Progenitor cell of endocrine pancreas (in vitro differentiated cells): Measurements from ENCODE around the gene TRIM24. TPM values are rescaled to one million over a fixed set of nuclear protein-coding genes. Genes with fewer than 3 reads are reported as not detected.
A peak's percentile ranks its signal among the peaks of the same experiment; 100 is the strongest.

Experiments
- DNase-seq: peaks from one replicate; pipeline ENCODE4 v3.0.0; 2021; ENCODE audit warnings: low spot score; ENCODE audit not compliant: unreplicated experiment
- H3K27ac Mint-ChIP-seq: 2 replicates; pipeline ENCODE4 v1.8.0; 2021; ENCODE audit warnings: mild to moderate bottlenecking, moderate library complexity, mixed read lengths
- H3K27me3 Mint-ChIP-seq: 2 replicates; pipeline ENCODE4 v1.8.0; 2021; ENCODE audit warnings: mixed read lengths
- H3K36me3 Mint-ChIP-seq: 2 replicates; pipeline ENCODE4 v1.8.0; 2022; ENCODE audit warnings: mixed read lengths; ENCODE audit not compliant: insufficient read depth
- H3K4me1 Mint-ChIP-seq: 2 replicates; pipeline ENCODE4 v1.8.0; 2021; ENCODE audit warnings: low read depth, mixed read lengths
- H3K4me3 Mint-ChIP-seq: 2 replicates; pipeline ENCODE4 v1.8.0; 2021; ENCODE audit warnings: low read depth, mild to moderate bottlenecking, moderate library complexity, mixed read lengths
- H3K9me3 Mint-ChIP-seq: 2 replicates; pipeline ENCODE4 v1.8.0; 2021; ENCODE audit warnings: low read depth, mixed read lengths
- total RNA-seq: library from RNA; stranded (reverse); gene quantifications from 2 replicates; pipeline ENCODE4 v1.2.1, GENCODE V29; 2021
- TF ChIP-seq, protein P1 (sequence below): fragments of 200-600 bp; sonication (generic); IDR thresholded peaks from one replicate; pipeline ENCODE4 v1.5.0; 2021; ENCODE audit warnings: antibody characterized with exemption, mild to moderate bottlenecking; ENCODE audit not compliant: unreplicated experiment

Gene TRIM24
- total RNA-seq, 1 donor from 2014 or later: 114 TPM

- TF ChIP-seq, protein P1, sequence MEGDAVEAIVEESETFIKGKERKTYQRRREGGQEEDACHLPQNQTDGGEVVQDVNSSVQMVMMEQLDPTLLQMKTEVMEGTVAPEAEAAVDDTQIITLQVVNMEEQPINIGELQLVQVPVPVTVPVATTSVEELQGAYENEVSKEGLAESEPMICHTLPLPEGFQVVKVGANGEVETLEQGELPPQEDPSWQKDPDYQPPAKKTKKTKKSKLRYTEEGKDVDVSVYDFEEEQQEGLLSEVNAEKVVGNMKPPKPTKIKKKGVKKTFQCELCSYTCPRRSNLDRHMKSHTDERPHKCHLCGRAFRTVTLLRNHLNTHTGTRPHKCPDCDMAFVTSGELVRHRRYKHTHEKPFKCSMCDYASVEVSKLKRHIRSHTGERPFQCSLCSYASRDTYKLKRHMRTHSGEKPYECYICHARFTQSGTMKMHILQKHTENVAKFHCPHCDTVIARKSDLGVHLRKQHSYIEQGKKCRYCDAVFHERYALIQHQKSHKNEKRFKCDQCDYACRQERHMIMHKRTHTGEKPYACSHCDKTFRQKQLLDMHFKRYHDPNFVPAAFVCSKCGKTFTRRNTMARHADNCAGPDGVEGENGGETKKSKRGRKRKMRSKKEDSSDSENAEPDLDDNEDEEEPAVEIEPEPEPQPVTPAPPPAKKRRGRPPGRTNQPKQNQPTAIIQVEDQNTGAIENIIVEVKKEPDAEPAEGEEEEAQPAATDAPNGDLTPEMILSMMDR: no peak
- Mint-ChIP-seq H3K4me3 (no peak overlapping the region), H3K9me3 (peaks cover 30% of the 10 kb centered on the region), H3K36me3 (peaks cover 76% of the 10 kb centered on the region), H3K4me1 (no peaks in the 10 kb centered on the region), H3K27ac (no peak overlapping the region), H3K27me3 (no peaks in the 10 kb centered on the region)
- DNase-seq: no peak
Observed at GRCh38 chr7:138546064-138546619, 86.1 kb downstream of the TRIM24 start.

GRCh38 chr7:138546829-138547228 is 86.8 kb downstream of the TRIM24 start:
- TF ChIP-seq, protein P1: no peak
- H3K4me1 Mint-ChIP-seq: no peaks in the 10 kb centered on the region
- no peaks in the 10 kb centered on the region for H3K27me3 Mint-ChIP-seq
- no peak for DNase-seq
- H3K36me3 Mint-ChIP-seq: peaks cover 78% of the 10 kb centered on the region
- H3K27ac Mint-ChIP-seq: no peak overlapping the region
- peaks cover 31% of the 10 kb centered on the region for H3K9me3 Mint-ChIP-seq
- H3K4me3 Mint-ChIP-seq: no peak overlapping the region

- Mint-ChIP-seq H3K27ac (no peak overlapping the region), H3K36me3 (peaks cover 87% of the 10 kb centered on the region), H3K4me1 (no peaks in the 10 kb centered on the region), H3K4me3 (no peak overlapping the region), H3K27me3 (no peaks in the 10 kb centered on the region), H3K9me3 (peaks cover 39% of the 10 kb centered on the region)
- TF ChIP-seq, protein P1: no peak
- no peak for DNase-seq
Observed at GRCh38 chr7:138549082-138549481, 89.0 kb downstream of the TRIM24 start.

- peak overlapping the region; percentile 63 for H3K27ac Mint-ChIP-seq
- H3K4me1 Mint-ChIP-seq: no peaks in the 10 kb centered on the region
- no peaks in the 10 kb centered on the region for H3K27me3 Mint-ChIP-seq
- H3K4me3 Mint-ChIP-seq: no peak overlapping the region
- peaks cover 32% of the 10 kb centered on the region for H3K9me3 Mint-ChIP-seq
- peaks cover 86% of the 10 kb centered on the region for H3K36me3 Mint-ChIP-seq
- no peak for DNase-seq
- TF ChIP-seq, protein P1: no peak
Observed at GRCh38 chr7:138550337-138550736, 90.3 kb downstream of the TRIM24 start.

DNA sequence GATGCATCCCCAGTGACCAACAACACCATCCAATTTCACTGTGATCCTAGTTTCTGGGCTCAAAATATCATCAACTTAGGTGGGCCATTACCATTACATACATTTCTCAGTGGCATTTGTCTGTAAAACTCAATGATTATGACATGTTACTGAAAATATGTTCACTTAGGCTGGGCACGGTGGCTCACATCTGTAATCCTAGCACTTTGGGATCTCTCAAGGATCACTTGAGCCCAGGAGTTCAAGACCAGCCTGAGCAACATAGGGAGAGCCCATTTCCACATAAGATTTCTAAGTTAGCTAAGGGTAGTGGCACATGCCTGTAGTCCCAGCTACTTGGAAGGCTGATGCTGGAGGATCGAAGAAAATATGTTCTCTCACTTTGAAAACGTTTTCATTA is 91.0 kb downstream of the TRIM24 start:
- Mint-ChIP-seq H3K36me3 (peaks cover 85% of the 10 kb centered on the region), H3K4me3 (no peak overlapping the region), H3K9me3 (peaks cover 27% of the 10 kb centered on the region), H3K4me1 (no peaks in the 10 kb centered on the region), H3K27ac (no peak overlapping the region), H3K27me3 (no peaks in the 10 kb centered on the region)
- DNase-seq: no peak
- TF ChIP-seq, protein P1: no peak
